GM12892 (cell line): Measurements from ENCODE around the gene MRPL10.

Source experiments
- POLR2A ChIP-seq: IDR thresholded peaks from 2 replicates; pipeline ENCODE4 v1.6.1; 2011; ENCODE audit warnings: low read depth, low read length, control low read depth
- POLR2AphosphoS5 ChIP-seq: IDR thresholded peaks from 2 replicates; pipeline ENCODE4 v1.6.1; 2011; ENCODE audit warnings: low read depth, low read length, control low read depth

- TF ChIP-seq POLR2AphosphoS5, result no peak
- TF ChIP-seq POLR2A, result no peak
Observed at GRCh38 chr17:47836601-47837000, 5.3 kb upstream of the MRPL10 start.
